DMS153 treated with DMSO at 0.1 percent for 48 hours (cell line): ENCODE data around the gene LHX3.

Experiments
- DNase-seq: peaks from one replicate; lab custom pipeline; 2025; ENCODE audit not compliant: unreplicated experiment; lab: John Stamatoyannopoulos, UW

The LHX3 gene

GRCh38 chr9:136204838-136205706 lies at the start of gene LHX3:
TSS of gene LHX3 (minus strand) at chr9:136205128. CDS start at chr9:136205012, 116 bp downstream.
- DNase-seq: no peak

- no peak for DNase-seq
Observed at GRCh38 chr9:136253246-136254130, 48.6 kb upstream of the LHX3 start.

- no peak for DNase-seq
Observed at GRCh38 chr9:136252846-136253245, 47.9 kb upstream of the LHX3 start.

- no peak for DNase-seq
Observed at GRCh38 chr9:136252281-136252680, 47.4 kb upstream of the LHX3 start.

GRCh38 chr9:136251264-136252115 lies 46.6 kb upstream of the LHX3 start:
- DNase-seq: no peak

- no peak for DNase-seq
Observed at GRCh38 chr9:136250676-136251075, 45.7 kb upstream of the LHX3 start.

- DNase-seq: no peak
Observed at GRCh38 chr9:136249877-136250559, 45.1 kb upstream of the LHX3 start.

GRCh38 chr9:136248951-136249876 lies 44.3 kb upstream of the LHX3 start:
- no peak for DNase-seq

- no peak for DNase-seq
Observed at GRCh38 chr9:136247947-136248637, 43.2 kb upstream of the LHX3 start.

GRCh38 chr9:136247551-136247916 lies 42.6 kb upstream of the LHX3 start:
- no peak for DNase-seq

GRCh38 chr9:136246849-136247550 lies 42.1 kb upstream of the LHX3 start:
- no peak for DNase-seq

GRCh38 chr9:136245219-136246150 lies 40.6 kb upstream of the LHX3 start, which contains the start of gene QSOX2:
TSS of gene QSOX2 (minus strand) at chr9:136245812. CDS start at chr9:136245803, 9 bp downstream.
- DNase-seq: peak; percentile 78

- no peak for DNase-seq
Observed at GRCh38 chr9:136244969-136245218, 40.0 kb upstream of the LHX3 start.

- DNase-seq: no peak
Observed at GRCh38 chr9:136244122-136244968, 39.4 kb upstream of the LHX3 start.

GRCh38 chr9:136243631-136244030 lies 38.7 kb upstream of the LHX3 start:
- no peak for DNase-seq

- no peak for DNase-seq
Observed at GRCh38 chr9:136242918-136243525, 38.1 kb upstream of the LHX3 start.
